HS-27A (cell line): ENCODE results near the gene CD200.

Experiments used
- DNase-seq: peaks from one replicate; pipeline ENCODE4 v3.0.0-alpha.2; 2012; ENCODE audit warnings: low read depth, missing footprints

The CD200 gene

DNA sequence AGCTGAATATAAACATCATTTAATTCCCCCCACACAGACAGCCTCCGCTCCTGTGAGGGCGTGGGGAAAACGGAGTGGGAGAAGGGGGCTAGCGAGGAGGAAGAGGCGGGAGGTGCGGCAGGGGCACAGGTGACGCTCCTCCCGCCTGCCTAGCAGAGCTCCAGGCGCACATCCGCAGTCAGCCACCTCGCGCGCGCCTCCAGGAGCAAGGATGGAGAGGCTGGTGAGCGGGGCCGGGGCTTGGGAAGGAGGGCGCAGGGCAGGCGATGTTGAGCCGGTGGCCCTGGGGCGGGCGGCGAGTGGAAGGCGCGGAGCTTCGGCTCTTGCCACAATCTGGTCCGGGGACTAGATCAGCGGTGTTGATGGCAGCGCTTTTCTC is at the start of gene CD200:
Gene CD200 (plus strand): TSS at position 155 of the 379 bp plus-strand sequence. CDS start 57 bp downstream, at position 212.
- no peak for DNase-seq

DNA sequence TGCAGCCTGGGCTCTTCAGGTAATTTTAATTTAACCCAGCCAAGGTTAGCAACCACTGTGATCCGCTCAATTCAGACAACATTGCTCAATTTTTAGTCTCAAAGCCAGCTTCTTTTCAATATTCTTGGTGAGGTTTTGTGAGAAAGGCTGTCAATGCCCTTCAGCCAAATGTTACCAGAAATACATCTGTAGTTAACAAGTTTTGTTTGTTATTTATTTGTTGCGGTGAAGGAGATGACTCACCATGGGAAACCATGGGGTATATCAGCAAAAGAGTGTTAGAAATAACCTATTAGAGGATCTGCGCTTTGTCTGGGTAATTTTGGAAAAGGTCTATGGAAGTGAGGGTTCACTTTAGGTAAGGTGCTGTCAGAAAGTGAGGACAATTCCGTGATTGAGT is 43.9 kb upstream of the CD200 start:
- no peak for DNase-seq

DNA sequence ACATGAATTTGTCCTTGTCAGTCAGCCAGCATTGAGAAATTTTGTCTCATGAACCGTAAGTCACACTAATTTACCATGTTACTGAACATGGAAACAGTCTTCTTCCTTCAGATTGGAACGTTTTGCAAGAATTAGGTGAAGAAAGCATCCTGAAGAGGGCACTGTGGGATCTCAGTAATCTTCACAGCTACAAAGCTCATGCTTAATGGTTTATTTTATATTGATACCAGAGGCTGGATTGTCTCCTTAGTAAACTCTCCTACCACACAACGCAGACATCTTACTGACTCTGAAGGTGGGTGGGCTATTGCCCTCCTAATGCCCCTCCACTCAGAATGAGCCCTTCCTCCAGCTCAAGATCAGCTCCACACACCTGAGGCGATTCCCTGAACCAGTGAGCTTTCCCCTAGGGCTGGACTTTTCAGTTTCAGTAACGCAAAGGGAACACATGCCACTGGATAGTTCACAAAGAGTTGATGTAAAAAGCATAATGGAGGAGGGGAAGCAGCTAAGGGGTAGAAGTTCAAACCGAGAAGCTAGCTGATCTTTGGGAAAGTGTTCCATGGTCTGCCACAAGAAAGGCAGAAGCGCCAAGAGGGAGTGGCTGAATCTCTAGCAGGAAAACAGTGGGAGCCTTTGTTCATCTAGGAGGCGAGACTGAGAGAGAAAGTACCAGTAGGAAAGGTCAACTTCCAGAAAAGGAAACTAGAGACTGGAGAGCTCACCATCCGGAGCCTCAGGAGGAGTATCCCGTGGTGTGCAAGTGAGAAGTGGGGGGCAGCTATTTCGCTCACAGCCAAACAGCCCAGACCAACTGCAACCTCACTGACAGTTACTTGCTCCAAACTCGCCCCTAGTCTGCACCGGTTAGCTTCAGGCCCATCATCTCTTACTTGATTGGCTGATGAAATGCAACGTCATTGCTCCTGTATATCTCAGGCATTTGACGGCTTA is 39.3 kb upstream of the CD200 start, which contains the start of gene SLC9C1:
Gene SLC9C1 (minus strand): TSS at position 849 of the 954 bp plus-strand sequence. CDS start 7,425 bp downstream, outside the sequence.
- peak; percentile 68 for DNase-seq

DNA sequence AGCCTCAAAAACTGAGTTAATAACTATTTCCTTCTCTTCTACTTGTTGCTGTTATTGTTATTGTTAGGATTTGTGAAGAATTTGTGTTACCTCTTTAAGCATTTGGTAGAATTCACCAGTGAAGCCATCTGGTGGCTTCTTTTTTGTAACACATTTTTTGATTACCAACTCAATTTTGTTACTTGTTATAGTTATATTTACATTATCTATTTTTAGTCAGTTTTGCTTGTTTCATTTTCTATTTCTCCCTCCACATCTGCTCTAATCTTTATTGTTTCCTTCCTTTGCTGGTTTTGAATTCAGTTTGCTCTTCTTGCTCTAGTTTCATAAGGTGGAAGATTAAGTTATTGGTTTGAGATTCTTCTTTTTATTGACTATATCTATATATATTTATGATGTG is 35.2 kb upstream of the CD200 start:
- no peak for DNase-seq

GRCh38 chr3:112298781-112299180 is 34.2 kb upstream of the CD200 start:
- DNase-seq: no peak

GRCh38 chr3:112302150-112302830 is 30.7 kb upstream of the CD200 start:
- DNase-seq: no peak

GRCh38 chr3:112302881-112303763 is 29.8 kb upstream of the CD200 start:
- DNase-seq: no peak

DNA sequence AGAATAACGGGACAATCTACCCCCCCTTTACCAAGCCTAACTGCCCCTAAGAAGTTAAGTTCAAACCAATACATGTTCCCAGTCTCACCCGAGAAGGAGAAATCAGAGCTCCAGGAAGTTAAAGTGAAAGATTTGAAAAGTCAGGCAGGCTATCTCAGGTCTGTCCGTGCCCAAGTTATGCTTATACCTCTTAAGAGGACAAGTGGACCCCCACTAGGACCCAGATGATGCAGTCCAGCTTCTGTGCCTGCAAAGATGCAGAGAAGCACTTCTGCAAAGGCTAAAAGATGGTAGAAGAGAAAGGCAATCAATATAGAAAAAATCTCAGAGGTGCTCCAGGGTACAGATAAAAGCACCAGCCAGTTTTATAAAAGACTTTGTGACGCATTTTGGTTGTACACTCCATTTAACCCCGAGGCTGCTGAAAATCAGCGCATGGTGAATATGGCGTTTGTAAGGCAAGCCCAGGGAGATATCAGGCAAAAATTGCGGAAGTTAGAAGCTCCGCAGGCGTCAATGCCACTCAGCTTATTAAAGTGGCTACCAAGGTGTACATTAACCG is 29.1 kb upstream of the CD200 start:
- DNase-seq: no peak

DNA sequence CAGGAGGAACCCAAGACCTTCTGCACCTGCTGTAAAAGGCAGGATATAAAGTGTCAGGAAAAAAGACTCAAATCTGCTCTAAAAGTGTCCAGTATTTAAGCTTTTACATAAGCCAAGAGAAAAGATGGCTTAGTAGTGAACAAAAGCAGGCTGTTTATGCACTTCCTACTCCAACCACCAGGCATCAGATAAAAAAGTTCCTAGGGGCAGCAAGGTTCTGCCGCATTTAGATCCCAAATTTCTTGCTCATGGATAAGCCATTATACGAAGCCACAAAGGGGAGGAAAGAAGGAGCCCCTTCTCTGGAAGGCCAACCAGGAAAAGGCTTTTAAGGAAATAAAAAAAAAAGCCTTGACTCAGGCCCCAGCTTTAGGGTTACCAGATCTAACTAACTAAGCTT is 28.3 kb upstream of the CD200 start:
- no peak for DNase-seq

DNA sequence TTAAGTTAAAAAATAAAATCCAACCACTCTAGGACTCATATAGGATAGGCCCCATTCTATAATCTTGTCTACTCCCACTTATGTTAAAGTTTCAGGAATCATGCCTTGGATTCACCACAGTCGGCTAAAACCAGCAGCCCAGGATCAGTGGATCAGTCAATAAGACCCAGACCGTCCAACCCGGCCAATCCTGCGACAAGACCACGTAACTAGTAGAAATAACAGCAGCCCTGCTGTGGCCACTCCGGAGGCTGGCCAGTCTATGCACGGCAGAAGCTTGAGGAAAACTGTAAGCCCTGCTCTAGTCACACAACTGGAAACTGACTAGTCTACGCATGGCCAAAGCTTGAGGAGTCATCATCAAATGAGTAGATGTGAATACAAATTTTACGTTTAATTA is 26.1 kb upstream of the CD200 start:
- no peak for DNase-seq

GRCh38 chr3:112307557-112307956 is 25.4 kb upstream of the CD200 start:
- DNase-seq: no peak

- DNase-seq: no peak
Measured at GRCh38 chr3:112308151-112308911, 24.6 kb upstream of the CD200 start.

DNA sequence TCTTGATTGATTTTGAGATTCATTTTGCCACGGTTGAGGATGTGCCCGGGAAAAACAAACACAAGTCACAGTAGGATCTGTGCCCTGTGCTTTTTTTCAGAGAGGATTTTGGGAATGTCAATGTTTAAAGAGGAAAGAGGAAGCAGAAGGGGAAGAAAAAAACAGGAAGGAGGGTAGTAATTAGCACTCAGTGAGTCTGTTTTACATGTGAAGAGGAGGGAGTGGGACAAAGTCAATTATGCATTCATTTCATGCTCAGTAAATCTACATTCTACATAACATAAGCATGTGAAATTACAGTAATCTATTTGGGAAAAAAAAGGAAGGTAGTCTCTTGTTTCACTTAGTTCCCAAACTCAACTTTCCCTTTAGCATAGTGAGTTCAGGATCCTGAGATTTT is 18.3 kb upstream of the CD200 start:
- DNase-seq: no peak

DNA sequence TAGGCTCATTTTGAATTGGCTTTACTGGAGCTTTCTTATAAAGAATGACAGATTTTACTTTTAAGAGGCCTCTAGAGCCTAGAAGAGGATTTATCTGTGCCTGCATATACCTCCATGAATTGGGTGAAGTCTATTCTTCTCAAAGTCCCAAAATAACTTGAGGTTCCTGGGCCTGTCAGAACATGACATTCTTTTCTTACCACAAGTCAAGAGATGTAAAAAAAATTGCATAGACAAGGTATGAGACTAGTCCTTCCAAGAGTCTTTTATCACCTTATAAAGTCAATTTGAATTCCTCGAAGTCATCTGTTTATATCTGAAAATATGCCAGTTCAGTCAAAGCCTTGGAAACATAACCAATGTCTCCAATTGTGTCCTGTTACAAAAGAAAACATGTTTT is 17.2 kb upstream of the CD200 start:
- no peak for DNase-seq

DNA sequence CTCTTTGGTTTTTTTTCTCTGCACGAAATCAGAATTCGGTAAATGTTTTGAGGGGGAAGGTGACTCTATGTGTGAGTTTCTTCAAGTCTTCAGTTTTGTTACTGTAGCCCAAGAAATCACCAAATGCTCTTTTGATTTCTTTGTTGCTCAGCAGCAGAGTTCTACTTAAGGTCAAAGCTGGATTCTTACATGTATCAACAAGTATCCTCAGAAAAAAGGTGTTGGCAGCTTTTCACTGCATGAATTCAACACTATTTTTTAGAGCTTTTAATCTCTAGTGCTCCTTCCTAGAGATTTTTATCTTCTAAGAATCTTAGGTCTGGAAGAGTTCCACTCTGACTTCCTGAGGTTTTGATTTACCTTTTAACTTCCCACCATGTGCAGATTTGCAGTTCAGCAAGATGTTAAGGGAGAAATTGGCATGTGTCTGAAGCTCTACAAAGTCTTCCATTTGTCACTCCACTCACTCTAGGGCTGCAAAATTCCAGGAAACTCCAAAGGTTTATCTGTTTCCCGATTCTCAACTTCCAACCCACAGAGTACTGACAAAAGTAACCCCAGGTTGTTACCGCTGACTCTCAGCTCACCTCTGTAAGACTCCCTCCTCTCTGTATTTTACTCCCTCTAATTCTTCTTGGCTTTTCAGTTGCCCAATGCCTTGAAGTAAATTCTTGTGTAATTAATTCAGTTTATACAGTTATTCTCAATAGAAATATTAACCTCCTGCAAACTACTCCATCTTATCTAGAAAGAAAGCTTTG is 13.3 kb upstream of the CD200 start:
- no peak for DNase-seq

- no peak for DNase-seq
Measured at GRCh38 chr3:112320691-112321090, 12.3 kb upstream of the CD200 start.

- no peak for DNase-seq
Measured at GRCh38 chr3:112321867-112322652, 10.9 kb upstream of the CD200 start.

GRCh38 chr3:112327371-112327951 is 5.5 kb upstream of the CD200 start:
- DNase-seq: peak; percentile 42

DNA sequence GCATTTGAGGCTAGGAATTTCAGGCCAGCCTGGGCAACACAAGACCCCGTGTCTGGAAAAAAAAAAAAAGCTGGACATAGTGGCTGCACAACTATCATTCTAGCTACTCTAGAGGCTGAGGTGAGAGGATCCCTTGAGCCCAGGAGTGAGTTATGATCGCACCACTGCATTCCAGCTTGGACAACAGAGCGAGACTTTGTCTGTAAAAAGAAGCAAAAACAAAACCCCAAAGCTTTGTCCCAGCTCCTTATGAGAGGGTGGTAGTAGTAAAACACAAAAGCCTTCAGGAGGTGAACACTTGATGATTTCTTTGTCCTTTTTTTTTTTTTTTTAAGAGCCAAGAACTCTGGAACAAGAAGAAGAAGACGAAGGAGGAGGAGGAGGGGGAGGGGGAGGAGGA is 1.1 kb upstream of the CD200 start:
- no peak for DNase-seq
